Panc1 (cell line): ENCODE results near the gene INPP5D.

ENCODE experiments used
- POLR2AphosphoS5 ChIP-seq: IDR thresholded peaks from 2 replicates; pipeline ENCODE4 v1.6.1; 2012; ENCODE audit warnings: mild to moderate bottlenecking, low read depth, low read length, moderate library complexity
- TCF7L2 ChIP-seq: IDR thresholded peaks from 2 replicates; pipeline ENCODE4 v1.6.1; 2011; ENCODE audit warnings: mild to moderate bottlenecking, low read depth, low read length, inconsistent platforms
- TF ChIP-seq, protein P1 (sequence below): fragments of 450-650 bp; IDR thresholded peaks from 2 replicates; pipeline ENCODE4 v1.5.1; 2017; ENCODE audit warnings: mild to moderate bottlenecking
- TF ChIP-seq, protein P2 (sequence below), 2 experiments: IDR thresholded peaks; 2 replicates each; pipeline ENCODE4 v1.6.1; 2011 to 2012; ENCODE audit warnings: low read depth in 2 of 2, control low read depth in 1 of 2, low read length in 1 of 2, mild to moderate bottlenecking in 1 of 2, moderate library complexity in 1 of 2; ENCODE audit not compliant: insufficient read depth in 1 of 2

DNA sequence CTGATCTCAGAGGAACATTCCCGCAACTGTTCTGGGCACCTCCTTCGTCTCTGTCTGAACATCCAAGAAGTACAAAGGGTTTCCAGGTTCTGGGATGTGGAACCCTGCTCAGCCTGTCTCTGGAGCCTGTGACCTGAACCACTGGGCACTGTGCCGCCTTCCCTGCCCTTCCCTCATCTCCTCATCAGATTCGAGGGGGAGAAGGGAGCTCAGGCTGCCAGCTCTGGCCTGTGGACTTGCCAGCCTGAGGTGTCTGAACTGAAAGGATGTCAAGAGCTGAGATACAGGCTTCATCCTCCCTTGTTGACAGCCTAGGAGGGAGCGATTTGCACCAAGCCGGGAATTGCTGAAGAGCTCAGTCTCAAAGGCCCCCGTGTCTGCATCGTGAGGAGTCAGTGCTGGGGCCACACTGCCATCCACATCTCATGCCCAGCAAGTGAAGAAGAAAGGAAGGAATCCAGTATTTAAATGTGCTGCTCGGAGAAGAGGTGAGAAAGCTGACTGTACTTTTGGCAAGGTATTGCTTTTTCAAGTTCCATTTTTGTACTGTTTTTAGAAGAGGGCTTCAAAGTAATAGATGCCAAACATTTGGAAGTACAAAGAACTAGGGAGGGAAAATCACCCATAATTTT lies 15.1 kb upstream of the INPP5D start:
- TF ChIP-seq, protein P1, sequence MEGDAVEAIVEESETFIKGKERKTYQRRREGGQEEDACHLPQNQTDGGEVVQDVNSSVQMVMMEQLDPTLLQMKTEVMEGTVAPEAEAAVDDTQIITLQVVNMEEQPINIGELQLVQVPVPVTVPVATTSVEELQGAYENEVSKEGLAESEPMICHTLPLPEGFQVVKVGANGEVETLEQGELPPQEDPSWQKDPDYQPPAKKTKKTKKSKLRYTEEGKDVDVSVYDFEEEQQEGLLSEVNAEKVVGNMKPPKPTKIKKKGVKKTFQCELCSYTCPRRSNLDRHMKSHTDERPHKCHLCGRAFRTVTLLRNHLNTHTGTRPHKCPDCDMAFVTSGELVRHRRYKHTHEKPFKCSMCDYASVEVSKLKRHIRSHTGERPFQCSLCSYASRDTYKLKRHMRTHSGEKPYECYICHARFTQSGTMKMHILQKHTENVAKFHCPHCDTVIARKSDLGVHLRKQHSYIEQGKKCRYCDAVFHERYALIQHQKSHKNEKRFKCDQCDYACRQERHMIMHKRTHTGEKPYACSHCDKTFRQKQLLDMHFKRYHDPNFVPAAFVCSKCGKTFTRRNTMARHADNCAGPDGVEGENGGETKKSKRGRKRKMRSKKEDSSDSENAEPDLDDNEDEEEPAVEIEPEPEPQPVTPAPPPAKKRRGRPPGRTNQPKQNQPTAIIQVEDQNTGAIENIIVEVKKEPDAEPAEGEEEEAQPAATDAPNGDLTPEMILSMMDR: no peak
- TF ChIP-seq POLR2AphosphoS5: no peak
- TF ChIP-seq, protein P2, sequence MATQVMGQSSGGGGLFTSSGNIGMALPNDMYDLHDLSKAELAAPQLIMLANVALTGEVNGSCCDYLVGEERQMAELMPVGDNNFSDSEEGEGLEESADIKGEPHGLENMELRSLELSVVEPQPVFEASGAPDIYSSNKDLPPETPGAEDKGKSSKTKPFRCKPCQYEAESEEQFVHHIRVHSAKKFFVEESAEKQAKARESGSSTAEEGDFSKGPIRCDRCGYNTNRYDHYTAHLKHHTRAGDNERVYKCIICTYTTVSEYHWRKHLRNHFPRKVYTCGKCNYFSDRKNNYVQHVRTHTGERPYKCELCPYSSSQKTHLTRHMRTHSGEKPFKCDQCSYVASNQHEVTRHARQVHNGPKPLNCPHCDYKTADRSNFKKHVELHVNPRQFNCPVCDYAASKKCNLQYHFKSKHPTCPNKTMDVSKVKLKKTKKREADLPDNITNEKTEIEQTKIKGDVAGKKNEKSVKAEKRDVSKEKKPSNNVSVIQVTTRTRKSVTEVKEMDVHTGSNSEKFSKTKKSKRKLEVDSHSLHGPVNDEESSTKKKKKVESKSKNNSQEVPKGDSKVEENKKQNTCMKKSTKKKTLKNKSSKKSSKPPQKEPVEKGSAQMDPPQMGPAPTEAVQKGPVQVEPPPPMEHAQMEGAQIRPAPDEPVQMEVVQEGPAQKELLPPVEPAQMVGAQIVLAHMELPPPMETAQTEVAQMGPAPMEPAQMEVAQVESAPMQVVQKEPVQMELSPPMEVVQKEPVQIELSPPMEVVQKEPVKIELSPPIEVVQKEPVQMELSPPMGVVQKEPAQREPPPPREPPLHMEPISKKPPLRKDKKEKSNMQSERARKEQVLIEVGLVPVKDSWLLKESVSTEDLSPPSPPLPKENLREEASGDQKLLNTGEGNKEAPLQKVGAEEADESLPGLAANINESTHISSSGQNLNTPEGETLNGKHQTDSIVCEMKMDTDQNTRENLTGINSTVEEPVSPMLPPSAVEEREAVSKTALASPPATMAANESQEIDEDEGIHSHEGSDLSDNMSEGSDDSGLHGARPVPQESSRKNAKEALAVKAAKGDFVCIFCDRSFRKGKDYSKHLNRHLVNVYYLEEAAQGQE (IDR thresholded peaks at IDR 0.05; ENCODE audit: insufficient read depth in 1 of 2, low read depth in 2 of 2, low read length in 1 of 2): no peak
- TF ChIP-seq TCF7L2: no peak
